ENCODE measurements around the gene CHN1.

DNA sequence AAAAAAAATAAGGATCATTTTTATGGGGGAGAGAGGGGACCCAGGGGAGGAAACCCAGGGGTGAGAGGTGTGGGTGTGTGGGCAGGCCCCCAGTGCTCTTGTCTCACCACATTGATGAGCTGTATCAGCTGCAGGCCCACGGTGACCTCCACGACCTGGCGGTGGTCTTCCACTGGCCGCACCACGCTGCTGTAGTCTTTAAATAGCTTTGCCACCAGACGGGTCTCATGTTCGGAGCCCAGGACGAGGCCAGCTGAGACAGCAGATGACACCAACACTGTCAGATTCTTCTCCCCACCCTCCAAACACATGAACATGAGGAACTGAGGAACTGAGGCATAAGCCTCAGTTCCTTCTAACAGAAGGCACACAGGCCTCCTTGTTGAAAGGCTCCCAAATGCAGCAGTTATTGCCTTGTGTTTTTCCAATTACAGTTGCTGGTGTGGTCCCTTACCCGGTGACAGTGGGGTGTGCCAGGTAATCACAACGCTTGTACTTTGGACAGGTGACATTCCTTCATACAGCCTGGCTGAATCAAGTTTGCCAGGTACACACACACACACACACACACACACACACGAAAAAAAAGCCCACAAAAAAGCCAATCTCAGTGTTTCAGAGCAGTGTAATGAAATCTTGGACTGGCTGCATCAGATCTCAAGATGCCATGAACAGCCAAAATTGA is 245.7 kb downstream of the CHN1 start:
- TF ChIP-seq, protein P1, sequence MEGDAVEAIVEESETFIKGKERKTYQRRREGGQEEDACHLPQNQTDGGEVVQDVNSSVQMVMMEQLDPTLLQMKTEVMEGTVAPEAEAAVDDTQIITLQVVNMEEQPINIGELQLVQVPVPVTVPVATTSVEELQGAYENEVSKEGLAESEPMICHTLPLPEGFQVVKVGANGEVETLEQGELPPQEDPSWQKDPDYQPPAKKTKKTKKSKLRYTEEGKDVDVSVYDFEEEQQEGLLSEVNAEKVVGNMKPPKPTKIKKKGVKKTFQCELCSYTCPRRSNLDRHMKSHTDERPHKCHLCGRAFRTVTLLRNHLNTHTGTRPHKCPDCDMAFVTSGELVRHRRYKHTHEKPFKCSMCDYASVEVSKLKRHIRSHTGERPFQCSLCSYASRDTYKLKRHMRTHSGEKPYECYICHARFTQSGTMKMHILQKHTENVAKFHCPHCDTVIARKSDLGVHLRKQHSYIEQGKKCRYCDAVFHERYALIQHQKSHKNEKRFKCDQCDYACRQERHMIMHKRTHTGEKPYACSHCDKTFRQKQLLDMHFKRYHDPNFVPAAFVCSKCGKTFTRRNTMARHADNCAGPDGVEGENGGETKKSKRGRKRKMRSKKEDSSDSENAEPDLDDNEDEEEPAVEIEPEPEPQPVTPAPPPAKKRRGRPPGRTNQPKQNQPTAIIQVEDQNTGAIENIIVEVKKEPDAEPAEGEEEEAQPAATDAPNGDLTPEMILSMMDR (IDR thresholded peaks at IDR 0.05) = no peak
- TF ChIP-seq ZFX (IDR thresholded peaks at IDR 0.05; ENCODE audit: borderline replicate concordance) = no peak

Measured in 22Rv1 (cell line).